Renal pelvis (tissue), 4 donors: Measurements from ENCODE around the gene PNKP. TPM values are rescaled to one million over a fixed set of nuclear protein-coding genes. Genes with fewer than 3 reads are reported as not detected.

ENCODE experiments used
- DNase-seq: peaks from one replicate; pipeline ENCODE4 v3.0.0-alpha.2; 2013
- polyA plus RNA-seq, 3 donors: library from polyadenylated mRNA; unstranded; fragments of 120-200 nt; gene quantifications; one replicate each; pipeline ENCODE4 v1.2.1, GENCODE V29; 2013; ENCODE audit not compliant: insufficient read length in 3 of 3

The PNKP gene
- polyA plus RNA-seq, 3 donors: 57.0 to 83.3 (median 81.4) TPM

DNA sequence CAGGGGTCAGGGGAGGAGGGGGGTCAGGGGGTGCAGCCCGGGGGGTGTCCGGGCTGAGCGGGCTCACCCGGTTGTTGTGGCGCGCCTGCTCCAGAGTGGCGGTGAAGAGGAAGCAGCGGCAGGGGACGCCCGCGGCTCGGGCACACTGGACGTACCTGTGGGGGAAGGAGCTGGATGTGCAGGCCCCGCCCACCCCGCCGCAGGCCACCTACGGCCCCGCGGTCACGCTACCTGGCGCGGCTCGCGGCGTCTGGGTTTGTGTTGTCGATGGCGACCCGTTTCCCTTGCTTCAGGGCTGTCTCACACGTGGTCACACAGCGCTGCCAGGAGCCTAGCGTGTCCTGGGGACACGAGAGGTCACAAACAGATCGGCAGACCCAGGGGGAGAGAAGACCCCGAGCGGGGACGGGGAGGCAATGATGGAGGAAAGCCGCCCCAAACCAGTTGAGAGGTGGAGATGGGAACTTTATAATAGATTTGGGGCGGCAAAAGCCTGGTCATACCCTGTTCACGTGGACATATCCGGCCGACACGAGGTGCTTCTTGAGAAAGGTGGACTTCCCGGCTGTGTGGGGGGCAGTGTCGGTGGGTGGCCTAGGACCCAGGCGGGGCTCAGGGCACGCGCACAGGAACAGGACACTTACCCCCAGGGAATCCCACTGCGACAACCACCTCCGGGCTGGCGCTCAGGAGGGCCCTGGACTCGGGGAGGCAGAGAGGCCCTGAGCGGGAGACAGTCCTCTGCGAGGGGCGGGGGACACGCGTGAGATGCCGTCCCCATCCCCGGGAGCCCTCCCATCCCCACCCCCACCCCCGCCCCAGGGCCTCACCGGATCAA, 5.6 kb downstream of the PNKP start:
- DNase-seq: no peak

DNA sequence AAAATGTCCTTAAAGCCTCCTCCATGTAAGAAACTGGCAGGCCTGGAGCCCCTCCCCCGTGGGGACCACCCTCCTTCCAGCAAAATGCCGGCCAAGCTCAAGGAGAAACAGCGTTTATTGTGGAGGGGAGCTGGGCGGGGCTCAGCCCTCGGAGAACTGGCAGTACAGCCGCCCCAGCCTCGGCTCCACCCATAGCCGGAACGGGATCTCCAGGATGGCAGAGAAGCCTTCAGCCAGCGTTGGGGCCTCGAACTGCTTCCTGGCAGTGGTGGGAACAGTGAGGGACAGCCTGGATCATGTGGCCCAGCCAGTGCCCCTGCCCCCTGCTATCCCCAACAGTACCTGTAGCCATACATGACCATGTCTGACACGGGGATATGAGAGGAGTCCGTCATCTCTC, 6.3 kb downstream of the PNKP start:
- no peak for DNase-seq

DNA sequence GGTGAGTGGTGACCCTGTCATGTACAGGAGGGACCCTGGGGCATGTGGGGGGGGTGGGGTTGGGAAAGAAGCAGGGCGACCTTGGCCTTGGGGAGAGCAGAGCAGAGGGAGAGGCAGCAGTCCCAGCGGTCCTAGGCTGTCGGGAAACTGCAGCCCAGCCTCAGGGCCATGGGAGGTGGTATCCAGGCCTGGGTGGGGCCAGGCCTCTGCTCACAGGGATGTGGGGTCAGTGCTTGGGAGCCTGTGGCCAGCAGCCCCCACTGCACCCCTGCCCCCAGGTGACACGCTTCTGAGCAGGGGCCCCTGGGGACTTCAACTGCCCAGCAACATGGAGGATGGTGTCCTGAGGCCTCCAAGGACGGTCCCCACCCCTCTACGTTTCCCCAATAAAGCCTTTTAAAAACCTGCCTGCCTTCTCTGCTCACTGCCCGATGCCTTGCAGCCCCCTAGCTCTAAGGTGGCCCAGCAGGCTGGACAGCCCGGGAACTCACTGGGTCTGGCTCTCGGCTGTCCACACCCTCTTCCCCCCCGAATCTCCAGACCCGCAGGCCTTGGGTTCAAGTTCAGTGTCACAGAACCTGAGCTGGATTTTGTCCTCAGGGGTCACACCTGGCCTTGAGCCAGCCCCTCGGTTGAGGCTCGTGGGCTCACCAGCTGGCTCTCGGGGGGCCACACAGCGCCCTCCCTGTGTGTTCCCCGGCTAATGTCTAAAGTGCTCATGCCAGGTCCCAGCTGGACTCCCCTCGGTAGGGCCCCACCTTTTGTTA, 6.9 kb downstream of the PNKP start:
- DNase-seq: no peak

DNA sequence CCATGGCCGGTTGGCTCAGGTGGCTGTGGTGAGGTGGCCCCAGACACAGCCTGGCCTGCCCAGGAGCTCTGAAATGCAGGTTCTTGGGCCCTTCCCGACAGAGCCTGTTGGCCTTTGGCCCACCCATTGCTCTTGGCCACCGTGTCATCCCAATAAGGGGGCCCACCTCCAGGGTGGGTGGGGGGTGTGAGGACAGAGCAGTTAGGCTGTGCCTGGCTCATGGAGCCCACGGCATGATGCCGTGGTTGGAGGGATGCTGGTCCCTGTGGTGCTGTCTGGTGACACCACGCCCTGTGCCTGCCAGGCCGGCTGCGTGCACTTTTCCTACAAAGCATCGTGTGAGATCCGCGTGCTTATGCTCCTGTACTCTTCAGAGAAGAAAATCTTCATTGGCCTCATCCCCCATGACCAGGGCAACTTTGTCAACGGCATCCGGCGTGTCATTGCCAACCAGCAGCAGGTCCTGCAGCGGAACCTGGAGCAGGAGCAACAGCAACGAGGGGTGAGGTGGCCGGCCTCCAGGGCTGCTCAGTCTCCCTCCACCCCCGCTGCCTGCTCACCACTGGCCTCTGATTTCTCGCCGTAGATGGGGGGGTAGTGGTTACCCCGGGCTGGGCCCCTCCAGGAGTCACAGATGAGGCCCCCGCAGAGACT, 7.6 kb downstream of the PNKP start:
- DNase-seq: no peak

DNA sequence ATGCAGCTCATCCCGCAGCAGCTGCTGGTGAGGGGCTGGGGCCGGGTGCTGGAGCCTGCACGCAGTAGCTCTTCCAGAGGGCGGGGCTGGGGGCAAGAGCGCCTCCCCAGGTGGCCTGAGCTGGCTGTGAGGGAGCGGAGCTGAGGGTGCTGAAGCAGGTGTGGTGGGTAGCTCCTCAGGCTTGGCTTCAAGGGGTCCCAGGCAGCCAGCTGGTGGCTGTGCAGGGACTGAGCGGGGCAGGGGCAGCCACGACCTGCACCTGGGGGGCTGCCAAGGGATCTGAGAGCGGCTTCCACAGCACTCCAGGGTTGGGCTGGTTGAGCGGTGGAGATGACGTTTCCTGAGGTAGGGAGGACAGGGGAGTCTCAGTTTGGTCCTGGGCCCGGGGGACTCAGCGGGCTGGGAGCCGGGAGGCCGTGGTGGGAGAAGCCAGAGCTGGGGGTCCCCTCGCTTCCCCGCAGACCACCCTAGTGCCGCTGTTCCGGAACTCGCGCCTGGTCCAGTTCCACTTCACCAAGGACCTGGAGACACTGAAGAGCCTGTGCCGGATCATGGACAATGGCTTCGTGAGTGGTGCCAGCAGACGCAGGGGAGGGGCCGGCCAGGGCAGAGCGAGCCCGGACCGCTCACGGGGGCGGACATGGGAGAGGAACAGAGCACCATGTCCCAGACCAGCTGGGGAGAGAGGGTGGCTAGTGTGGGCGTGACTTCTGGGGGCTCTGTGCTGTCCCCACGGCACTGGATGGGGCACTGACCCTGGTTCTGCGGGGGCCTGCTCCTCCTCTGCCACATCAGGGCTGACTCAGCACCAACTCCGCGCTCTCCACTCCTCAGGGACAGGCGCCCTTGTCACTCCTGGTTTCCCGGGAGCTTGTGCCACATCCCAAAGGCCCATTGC, 9.0 kb downstream of the PNKP start:
- no peak for DNase-seq

DNA sequence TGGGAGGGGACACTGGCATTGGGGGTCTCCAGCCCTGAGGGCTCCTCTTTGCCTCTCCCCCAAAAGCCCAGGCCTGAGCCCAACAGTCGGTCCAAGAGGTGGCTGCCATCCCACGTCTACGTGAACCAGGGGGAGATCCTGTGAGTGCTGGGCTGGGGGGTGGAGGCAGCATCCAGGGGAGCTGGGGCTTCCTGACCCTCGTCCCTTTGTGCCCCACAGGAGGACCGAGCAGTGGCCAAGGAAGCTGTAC, 9.6 kb downstream of the PNKP start:
- DNase-seq: no peak

DNA sequence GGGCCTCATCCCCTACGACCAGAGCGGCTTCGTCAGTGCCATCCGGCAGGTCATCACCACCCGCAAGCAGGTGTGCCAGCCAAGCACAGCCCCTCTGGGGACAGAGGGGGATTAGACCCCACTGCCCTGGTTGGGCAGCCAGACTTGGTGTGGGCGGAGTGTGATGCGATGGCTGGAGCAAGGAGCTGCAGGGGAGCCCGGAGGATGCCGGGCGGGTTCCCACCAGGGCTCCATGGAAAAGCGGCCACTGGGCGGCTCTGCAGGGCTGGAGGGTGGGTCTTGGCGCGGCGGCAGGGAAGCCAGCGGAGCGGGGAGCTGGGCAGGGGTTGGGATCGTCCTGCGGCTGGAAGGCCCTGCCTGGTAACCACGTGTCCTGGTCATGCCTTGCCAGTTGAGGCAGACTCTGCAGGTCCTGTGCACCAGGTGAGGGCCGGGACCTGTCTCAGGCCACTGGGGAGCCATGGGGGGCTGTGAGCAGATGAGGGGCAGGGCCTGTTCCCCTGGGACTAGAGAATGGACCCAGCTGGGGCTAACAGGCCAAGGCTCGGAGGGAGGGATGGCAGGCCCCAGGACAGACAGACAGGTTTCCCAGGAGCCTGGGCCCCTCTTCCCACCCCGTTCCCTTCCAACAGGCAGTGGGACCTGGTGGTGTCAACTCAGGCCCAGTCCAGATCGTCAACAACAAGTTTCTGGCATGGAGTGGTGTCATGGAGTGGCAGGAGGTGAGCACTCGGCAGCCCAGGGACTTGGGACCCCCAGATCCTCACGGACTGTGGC, 10.1 kb downstream of the PNKP start:
- DNase-seq: no peak

DNA sequence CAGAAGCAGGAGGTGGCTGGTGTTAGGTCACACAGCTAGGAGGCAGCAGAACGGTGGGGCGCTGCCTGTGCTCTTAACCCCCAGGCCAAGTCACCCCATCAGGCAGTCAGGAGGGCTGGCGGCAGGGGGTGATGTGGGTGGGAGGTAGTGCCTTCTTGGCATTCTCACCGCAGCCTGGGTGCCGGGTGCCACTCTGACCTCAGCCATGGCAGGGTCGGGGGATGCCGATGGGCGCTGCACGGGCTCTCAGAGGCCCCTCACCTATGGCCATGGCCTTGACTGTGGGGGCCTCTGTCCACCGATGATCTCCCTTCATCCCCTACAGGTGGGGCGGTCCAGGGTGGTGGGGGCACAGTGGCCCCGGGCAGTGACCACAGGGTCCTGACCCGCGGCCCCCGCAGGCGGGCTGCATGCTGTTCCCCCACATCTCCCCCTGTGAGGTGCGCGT, 10.8 kb downstream of the PNKP start:
- no peak for DNase-seq

DNA sequence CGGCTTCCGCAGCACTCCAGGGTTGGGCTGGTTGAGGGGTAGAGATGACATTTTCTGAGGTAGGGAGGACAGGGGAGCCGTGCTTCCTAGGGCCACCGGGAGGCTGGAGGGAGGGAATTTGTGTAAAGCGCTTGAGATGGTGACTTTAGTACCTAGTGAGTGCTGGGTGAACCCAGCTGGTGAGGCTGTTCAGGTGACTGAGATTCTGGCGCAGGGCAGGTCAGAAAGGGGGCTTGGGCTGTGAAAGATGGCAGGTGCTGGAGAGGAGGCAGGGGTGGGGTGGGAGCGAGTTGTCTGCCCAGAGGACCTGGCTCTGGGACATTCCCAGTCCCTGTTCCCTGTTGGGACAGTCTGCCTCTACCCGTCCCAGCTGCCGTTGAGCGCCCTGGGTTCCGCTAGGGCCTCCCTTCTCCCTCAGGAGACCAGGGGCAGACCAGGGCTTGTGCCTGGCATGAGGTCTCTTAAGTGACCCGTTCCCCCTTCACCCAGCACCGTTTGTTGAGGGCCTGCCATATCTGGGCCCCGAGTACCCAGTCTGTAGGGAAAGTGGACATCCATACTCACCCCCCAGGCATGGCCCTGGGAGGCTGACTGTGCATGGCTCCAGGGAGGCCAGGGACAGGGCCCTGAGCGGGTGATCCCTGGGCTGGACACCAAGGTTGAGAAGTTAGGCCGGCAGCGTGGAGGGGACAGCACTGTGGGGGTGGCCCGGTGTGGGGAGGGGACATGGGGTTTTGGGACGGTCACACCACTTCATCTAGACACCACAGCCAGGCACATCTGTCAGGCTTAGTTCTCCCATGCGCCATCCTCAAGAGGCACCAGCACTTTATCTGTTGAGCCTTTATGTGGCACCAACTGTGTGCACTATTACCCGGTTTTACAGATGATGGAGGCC, 11.5 kb downstream of the PNKP start:
- no peak for DNase-seq

DNA sequence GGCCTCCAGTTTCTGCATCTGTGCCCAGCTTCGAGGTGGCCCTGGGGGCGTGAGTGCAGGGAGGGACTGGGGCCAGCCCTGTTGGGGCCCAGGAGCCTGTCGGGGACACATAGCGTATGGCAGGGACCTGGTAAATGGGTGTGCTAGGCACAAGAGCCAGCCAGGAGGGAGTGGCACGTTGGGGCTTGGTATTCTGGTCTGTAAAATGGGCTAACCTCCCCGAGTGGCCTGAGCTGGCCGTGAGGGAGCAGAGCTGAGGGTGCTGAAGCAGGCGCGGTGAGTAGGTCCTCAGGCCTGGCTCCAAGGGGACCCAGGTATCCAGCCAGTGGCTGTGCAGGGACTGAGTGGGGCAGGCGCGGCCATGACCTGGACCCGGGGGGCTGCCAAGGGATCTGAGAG, 12.1 kb downstream of the PNKP start:
- DNase-seq: no peak

DNA sequence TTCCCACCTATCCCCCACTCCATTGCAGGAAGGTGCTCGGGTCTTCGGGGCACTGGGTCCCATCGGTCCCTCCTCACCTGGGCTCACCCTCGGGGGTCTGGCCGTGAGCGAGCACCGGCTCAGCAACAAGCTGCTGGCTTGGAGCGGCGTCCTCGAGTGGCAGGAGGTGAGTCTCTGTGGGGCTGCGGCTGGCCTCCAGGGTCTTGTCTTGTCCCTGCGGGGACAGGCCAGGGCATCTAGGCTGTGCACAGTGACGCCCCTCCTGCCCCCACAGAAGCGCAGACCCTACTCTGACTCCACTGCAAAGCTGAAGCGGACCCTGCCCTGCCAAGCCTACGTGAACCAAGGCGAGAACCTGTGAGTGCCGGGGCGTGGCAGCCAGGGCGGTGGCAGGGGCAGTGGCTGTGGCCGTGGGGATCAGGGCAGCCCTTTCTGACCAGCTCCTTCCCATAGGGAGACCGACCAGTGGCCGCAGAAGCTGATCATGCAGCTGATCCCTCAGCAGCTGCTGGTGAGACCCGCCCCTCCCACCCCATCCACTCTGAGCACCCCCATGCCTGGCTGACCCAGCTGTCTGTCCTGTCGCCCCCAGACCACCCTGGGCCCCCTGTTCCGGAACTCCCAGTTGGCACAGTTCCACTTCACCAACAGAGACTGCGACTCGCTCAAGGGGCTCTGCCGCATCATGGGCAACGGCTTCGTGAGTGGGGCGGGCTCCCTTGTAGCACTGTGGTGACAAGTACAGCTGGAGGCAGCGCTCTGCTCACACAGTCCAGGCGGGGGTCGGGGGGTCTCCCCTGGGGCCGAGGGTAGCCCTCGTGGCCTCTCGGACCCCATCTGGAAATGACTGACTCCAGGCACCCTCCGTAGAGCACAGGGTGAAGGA, 12.8 kb downstream of the PNKP start:
- DNase-seq: no peak

DNA sequence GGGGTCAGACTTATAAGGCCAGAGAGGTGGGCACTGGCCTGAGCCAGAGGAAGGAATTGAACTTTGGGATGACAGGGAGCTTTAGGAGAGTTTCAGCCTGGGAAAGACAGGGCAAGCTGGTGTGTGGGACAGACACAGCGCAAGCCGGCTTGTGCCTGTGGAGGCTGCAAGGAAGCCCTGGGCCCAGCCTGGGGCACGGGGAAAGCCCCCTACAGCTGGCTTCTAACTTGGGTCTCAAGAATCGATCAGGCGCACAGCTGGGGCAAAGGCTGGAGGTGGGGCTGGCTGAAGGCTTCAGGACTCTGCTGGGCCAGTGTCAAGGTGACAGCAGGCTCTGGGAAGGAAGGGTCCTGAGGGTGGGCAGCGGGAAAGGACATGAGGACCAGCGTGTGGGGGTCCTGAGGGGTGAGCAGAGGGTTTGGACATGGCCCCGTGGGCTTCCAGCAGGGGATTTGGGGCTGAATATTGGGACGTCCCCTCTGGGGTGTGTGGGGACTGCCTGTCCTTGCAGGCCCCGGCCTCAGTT, 13.5 kb downstream of the PNKP start:
- DNase-seq: no peak

DNA sequence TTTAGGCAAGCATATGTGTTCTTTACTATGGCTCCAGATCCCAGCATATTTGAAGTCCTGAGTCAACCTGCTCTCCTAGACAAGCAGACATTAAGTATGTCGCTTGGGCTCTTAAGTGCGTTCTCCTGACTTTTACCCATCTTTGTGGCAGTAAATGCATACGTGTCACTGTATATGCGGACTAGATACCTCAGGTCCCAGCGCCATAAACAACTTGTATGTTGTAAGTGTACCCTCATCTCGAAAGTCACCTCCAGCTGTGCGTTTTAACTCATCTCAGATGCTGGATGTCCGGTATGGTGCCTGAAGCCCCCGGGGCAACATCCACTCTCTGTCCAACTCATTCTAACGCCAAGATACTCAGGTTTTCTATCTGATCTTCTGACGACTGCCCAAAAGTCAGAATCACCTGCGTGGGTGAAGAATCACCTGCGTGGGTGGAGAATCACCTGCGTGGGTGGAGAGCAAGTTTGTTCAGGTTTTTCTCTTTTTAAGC, 14.7 kb downstream of the PNKP start:
- DNase-seq: no peak

DNA sequence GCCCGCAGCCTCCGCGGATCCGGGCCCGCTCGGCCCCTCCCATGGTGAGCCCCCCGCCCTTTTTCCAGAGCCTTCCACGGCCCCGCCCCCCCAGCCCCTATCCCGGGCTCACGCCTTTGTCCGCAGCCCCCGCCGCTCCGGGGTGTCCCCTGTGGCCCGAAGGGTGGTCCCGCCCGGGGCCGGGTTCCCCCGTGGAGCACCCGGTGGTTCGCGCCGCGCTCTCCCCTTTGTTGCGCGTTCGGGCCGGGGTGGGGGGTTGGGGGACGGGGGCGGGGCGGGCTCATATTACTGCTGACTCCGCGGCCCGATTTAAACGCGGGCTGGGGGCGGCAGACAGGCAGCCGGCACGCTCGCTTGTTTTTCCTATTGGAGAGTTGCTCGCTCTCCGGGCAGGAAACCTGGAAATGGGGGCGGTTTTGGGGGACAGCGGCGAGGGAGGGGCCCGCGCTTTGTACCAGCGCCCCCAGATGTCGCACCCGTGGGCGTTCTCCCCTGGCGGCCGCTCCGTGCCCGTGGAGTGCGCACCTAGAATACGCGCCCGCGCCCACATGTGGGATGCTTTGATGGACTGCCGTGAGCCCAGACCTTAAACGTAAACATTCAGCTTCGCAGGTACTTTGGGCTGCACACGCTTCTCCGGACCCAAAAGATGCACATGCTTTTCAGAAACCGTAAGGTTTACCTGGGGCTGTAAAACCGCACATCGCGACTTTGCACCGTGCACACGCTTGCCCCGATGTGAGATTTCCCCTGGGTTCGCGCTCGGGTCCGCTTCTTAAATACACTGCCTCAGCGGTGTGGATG, 15.7 kb downstream of the PNKP start:
- no peak for DNase-seq

DNA sequence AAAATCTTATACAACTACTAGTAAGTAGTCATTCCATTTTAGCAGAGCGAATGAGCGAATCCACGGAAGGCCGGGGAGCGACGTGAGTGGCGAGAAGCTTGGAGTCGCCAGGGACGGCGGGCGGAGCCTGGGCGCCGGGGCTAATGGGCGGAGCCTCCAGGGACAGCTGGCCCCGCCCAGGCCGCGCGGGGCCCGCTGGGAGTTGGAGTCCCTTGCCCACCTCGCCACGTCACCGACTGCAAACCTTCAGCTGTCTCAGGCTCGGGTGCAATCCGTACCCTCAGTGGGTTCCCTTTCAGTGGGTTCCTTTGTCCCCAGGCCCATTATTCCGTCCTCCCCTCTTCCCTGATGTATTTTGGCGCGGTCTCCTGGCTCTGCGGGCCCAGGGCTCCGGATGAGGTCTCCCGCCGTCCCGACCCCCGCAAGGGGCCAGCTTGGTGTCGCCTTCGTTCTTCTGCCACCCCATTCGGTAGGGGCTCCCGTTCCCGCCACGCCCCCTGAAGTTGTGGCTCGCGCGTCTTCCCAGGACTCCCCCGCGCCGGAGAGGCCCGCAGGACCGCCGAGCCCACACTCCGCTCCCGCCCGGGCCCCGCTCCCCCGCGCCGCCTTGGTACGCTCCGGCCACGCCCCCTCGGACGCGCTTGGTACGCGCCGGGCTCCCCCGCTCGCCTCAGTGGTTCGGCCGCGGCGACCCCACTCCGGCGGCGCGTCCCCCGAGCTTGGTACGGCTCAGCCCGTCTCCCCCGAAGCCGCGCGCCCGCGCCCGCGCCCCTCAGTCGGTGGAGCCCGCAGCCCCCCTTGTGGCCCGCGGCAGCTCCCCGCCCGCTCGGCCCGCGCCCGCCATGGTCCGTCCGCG, 16.7 kb downstream of the PNKP start, which contains the start of gene PTOV1:
Gene PTOV1 (plus strand): TSS at position 673 of the 856 bp plus-strand sequence.
- DNase-seq: peak; percentile 88

DNA sequence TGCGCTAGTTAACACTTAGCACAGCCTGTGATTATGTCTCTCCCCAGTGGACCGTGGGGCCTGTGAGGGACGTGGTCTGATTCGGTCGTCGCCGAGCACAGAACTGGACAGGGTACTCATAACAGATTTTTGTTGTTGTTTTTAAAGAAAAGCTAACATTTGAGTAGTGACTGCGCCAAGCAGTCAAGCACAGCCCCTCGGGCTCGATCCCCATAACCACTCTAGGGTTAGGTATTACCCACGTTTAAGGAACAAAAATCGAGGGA, 17.2 kb downstream of the PNKP start:
- no peak for DNase-seq
